ENCODE data around the gene B3GNT9. TPM values are rescaled to one million over a fixed set of nuclear protein-coding genes. Genes with fewer than 3 reads are reported as not detected.

The B3GNT9 gene
- total and polyA plus RNA-seq, 2 experiments from 2014 or later, result 24.8 to 88.0 TPM

- in situ Hi-C loops (cut with MboI), result no loop called here
- TF ChIP-seq EZH2phosphoT487 (IDR thresholded peaks at IDR 0.05; ENCODE audit: insufficient read depth, low read depth) (no peak), EZH2 (IDR thresholded peaks at IDR 0.05; ENCODE audit: insufficient read depth, poor library complexity, severe bottlenecking) (no peak)
These were observed 37.5 kb upstream of the B3GNT9 start for GRCh38 chr16:67188323-67188722.

GRCh38 chr16:67187175-67187890 is 36.5 kb upstream of the B3GNT9 start:
- in situ Hi-C loops (cut with MboI), result no loop called here
- Histone ChIP-seq H3K4me1 (ENCODE audit: insufficient read depth) (peaks cover 10% of the 10 kb centered on the region), H3K27ac (no peak overlapping the region)

More at GRCh38 chr16:67188323-67188722, 37.5 kb upstream of the B3GNT9 start:
- Histone ChIP-seq H3K4me2 (ENCODE audit: unreplicated experiment) (no peak overlapping the region), H3K9me2 (ENCODE audit: insufficient read depth) (no peaks in the 10 kb centered on the region), H3F3A (ENCODE audit: insufficient read depth) (no peaks in the 10 kb centered on the region), H3K9me3 (ENCODE audit: low read depth) (no peaks in the 10 kb centered on the region), H4K20me1 (ENCODE audit: insufficient read depth) (no peaks in the 10 kb centered on the region), H3K9ac (no peak overlapping the region), H3K4me1 (ENCODE audit: insufficient read depth) (peaks cover 3% of the 10 kb centered on the region), H3K4me3 (no peak overlapping the region), H3K79me2 (ENCODE audit: insufficient read depth) (peaks cover 14% of the 10 kb centered on the region), H3K27ac (no peak overlapping the region), H2AFZ (no peak overlapping the region), H3K36me3 (ENCODE audit: low read depth) (no peaks in the 10 kb centered on the region; the same call in 1 of the 2 replicates), H3K27me3 (replicated peaks; ENCODE audit: insufficient read depth) (no peaks in the 10 kb centered on the region)
- no peak for DNase-seq
- WGBS, 2 experiments (ENCODE audit: low coverage in 1 of 2, low lambda C conversion rate in 2 of 2, missing lambda C conversion rate in 2 of 2), result 54 to 60% methylated on average over 4 of the region's 4 CpGs

GRCh38 chr16:67186550-67186950 is 35.8 kb upstream of the B3GNT9 start:
- Histone ChIP-seq H4K20me1 (ENCODE audit: insufficient read depth) (no peaks in the 10 kb centered on the region), H3K79me2 (ENCODE audit: insufficient read depth) (peaks cover 12% of the 10 kb centered on the region), H3K9me2 (ENCODE audit: insufficient read depth) (no peaks in the 10 kb centered on the region), H3F3A (ENCODE audit: insufficient read depth) (peaks cover 17% of the 10 kb centered on the region), H3K27ac (no peak overlapping the region), H3K4me3 (no peak overlapping the region), H3K36me3 (ENCODE audit: low read depth) (no peaks in the 10 kb centered on the region), H2AFZ (no peak overlapping the region), H3K9ac (no peak overlapping the region), H3K9me3 (ENCODE audit: low read depth) (no peaks in the 10 kb centered on the region), H3K4me2 (ENCODE audit: unreplicated experiment) (no peak overlapping the region), H3K27me3 (replicated peaks; ENCODE audit: insufficient read depth) (no peaks in the 10 kb centered on the region), H3K4me1 (ENCODE audit: insufficient read depth) (peaks cover 18% of the 10 kb centered on the region)
- no peak for TF ChIP-seq EZH2 (IDR thresholded peaks at IDR 0.05; ENCODE audit: insufficient read depth, poor library complexity, severe bottlenecking)
- no peak for TF ChIP-seq EZH2phosphoT487 (IDR thresholded peaks at IDR 0.05; ENCODE audit: insufficient read depth, low read depth)
- peak; percentile 61 for DNase-seq
- 39 to 44% methylated on average over 5 of the region's 5 CpGs for WGBS, 2 experiments (ENCODE audit: low coverage in 1 of 2, low lambda C conversion rate in 2 of 2, missing lambda C conversion rate in 2 of 2)
- in situ Hi-C loops (cut with MboI), result no loop called here

More at GRCh38 chr16:67187175-67187890, 36.5 kb upstream of the B3GNT9 start:
- H3K9me2 ChIP-seq (ENCODE audit: insufficient read depth), result no peaks in the 10 kb centered on the region
- H3F3A ChIP-seq (ENCODE audit: insufficient read depth), result peaks cover 10% of the 10 kb centered on the region; the same call in 1 of the 2 replicates
- no peaks in the 10 kb centered on the region for H3K36me3 ChIP-seq (ENCODE audit: low read depth)
- no peak overlapping the region for H3K9ac ChIP-seq
- no peak overlapping the region for H3K4me3 ChIP-seq
- H3K4me2 ChIP-seq (ENCODE audit: unreplicated experiment), result no peak overlapping the region
- H3K27me3 ChIP-seq (replicated peaks; ENCODE audit: insufficient read depth), result no peaks in the 10 kb centered on the region
- H3K9me3 ChIP-seq (ENCODE audit: low read depth), result no peaks in the 10 kb centered on the region
- no peak overlapping the region for H2AFZ ChIP-seq
- WGBS, 2 experiments (ENCODE audit: low coverage in 1 of 2, low lambda C conversion rate in 2 of 2, missing lambda C conversion rate in 2 of 2), result 81 to 84% methylated on average over 26 of the region's 26 CpGs
- peaks cover 14% of the 10 kb centered on the region for H3K79me2 ChIP-seq (ENCODE audit: insufficient read depth)
- no peak for DNase-seq
- no peaks in the 10 kb centered on the region for H4K20me1 ChIP-seq (ENCODE audit: insufficient read depth)
- TF ChIP-seq EZH2 (IDR thresholded peaks at IDR 0.05; ENCODE audit: insufficient read depth, poor library complexity, severe bottlenecking) (no peak), EZH2phosphoT487 (IDR thresholded peaks at IDR 0.05; ENCODE audit: insufficient read depth, low read depth) (no peak)

GRCh38 chr16:67185651-67186134 is 34.9 kb upstream of the B3GNT9 start:
- peaks cover 12% of the 10 kb centered on the region for H3K79me2 ChIP-seq (ENCODE audit: insufficient read depth)
- H3K9ac ChIP-seq, result no peak overlapping the region
- 0 out of 2 replicates have a peak overlapping the region, but pooled peaks have one; percentile 21 for H3K4me3 ChIP-seq
- H4K20me1 ChIP-seq (ENCODE audit: insufficient read depth), result no peaks in the 10 kb centered on the region
- WGBS, 2 experiments (ENCODE audit: low coverage in 1 of 2, low lambda C conversion rate in 2 of 2, missing lambda C conversion rate in 2 of 2), result 9% methylated on average over 12 of the region's 12 CpGs
- peaks cover 24% of the 10 kb centered on the region for H3K4me1 ChIP-seq (ENCODE audit: insufficient read depth)
- no peak for DNase-seq
- in situ Hi-C loops (cut with MboI), result no loop called here
- H3K9me2 ChIP-seq (ENCODE audit: insufficient read depth), result no peaks in the 10 kb centered on the region
- TF ChIP-seq EZH2 (IDR thresholded peaks at IDR 0.05; ENCODE audit: insufficient read depth, poor library complexity, severe bottlenecking) (no peak), EZH2phosphoT487 (IDR thresholded peaks at IDR 0.05; ENCODE audit: insufficient read depth, low read depth) (no peak)
- H3F3A ChIP-seq (ENCODE audit: insufficient read depth), result peaks cover 18% of the 10 kb centered on the region
- H3K36me3 ChIP-seq (ENCODE audit: low read depth), result no peaks in the 10 kb centered on the region
- no peak overlapping the region for H3K27ac ChIP-seq
- H3K27me3 ChIP-seq (replicated peaks; ENCODE audit: insufficient read depth), result no peaks in the 10 kb centered on the region
- no peak overlapping the region for H3K4me2 ChIP-seq (ENCODE audit: unreplicated experiment)
- H2AFZ ChIP-seq, result no peak overlapping the region
- H3K9me3 ChIP-seq (ENCODE audit: low read depth), result no peaks in the 10 kb centered on the region
